GM12872 (cell line): Measurements from ENCODE around the gene FCHSD2.

Source experiments
- CTCF ChIP-seq: IDR thresholded peaks from 3 replicates; pipeline ENCODE4 v1.5.1; 2011; ENCODE audit warnings: low read depth, mild to moderate bottlenecking, low read length, moderate library complexity; ENCODE audit not compliant: insufficient read depth

FCHSD2 gene

GRCh38 chr11:73002214-73002613 lies 139.9 kb downstream of the FCHSD2 start:
- no peak for TF ChIP-seq CTCF

GRCh38 chr11:73001615-73002014 lies 140.5 kb downstream of the FCHSD2 start:
- no peak for TF ChIP-seq CTCF

- TF ChIP-seq CTCF = no peak
Measured at GRCh38 chr11:72998676-72999075, 143.4 kb downstream of the FCHSD2 start.

- no peak for TF ChIP-seq CTCF
Measured at GRCh38 chr11:72996959-72997358, 145.2 kb downstream of the FCHSD2 start.

GRCh38 chr11:72989727-72990126 lies 152.4 kb downstream of the FCHSD2 start:
- no peak for TF ChIP-seq CTCF

GRCh38 chr11:72988821-72989220 lies 153.3 kb downstream of the FCHSD2 start:
- TF ChIP-seq CTCF = no peak

- TF ChIP-seq CTCF = no peak
Measured at GRCh38 chr11:72985645-72986044, 156.5 kb downstream of the FCHSD2 start.
